GM18873 (cell line): ENCODE measurements around the gene CACNA1F.

ENCODE experiments used
- ATAC-seq: cut with Tn5 transposase; IDR thresholded peaks from one replicate; pipeline ENCODE4 v1.9.1; 2021; ENCODE audit warnings: mild to moderate bottlenecking, moderate library complexity, moderate number of reproducible peaks; ENCODE audit not compliant: unreplicated experiment, low FRiP score

Gene CACNA1F

GRCh38 chrX:49233176-49233575 is at the start of gene CACNA1F:
TSS of gene CACNA1F (minus strand) at chrX:49233340. CDS start at chrX:49233309, 31 bp downstream.
- ATAC-seq, result no peak

GRCh38 chrX:49282647-49283011 is 49.5 kb upstream of the CACNA1F start:
- no peak for ATAC-seq

- ATAC-seq, result no peak
Observed at GRCh38 chrX:49278081-49278480, 44.9 kb upstream of the CACNA1F start.

GRCh38 chrX:49277535-49277830 is 44.3 kb upstream of the CACNA1F start:
- no peak for ATAC-seq

- ATAC-seq, result no peak
Observed at GRCh38 chrX:49276671-49277534, 43.8 kb upstream of the CACNA1F start.

- ATAC-seq, result no peak
Observed at GRCh38 chrX:49276207-49276606, 43.1 kb upstream of the CACNA1F start.

- no peak for ATAC-seq
Observed at GRCh38 chrX:49273181-49273727, 40.1 kb upstream of the CACNA1F start.

- no peak for ATAC-seq
Observed at GRCh38 chrX:49272421-49272820, 39.3 kb upstream of the CACNA1F start.

GRCh38 chrX:49271341-49271740 is 38.2 kb upstream of the CACNA1F start:
- no peak for ATAC-seq

- no peak for ATAC-seq
Observed at GRCh38 chrX:49270249-49270921, 37.2 kb upstream of the CACNA1F start.

GRCh38 chrX:49269767-49270248 is 36.7 kb upstream of the CACNA1F start, which contains the start of gene PPP1R3F:
TSS of gene PPP1R3F (plus strand) at chrX:49269793. CDS start at chrX:49269870, 77 bp downstream.
- ATAC-seq, result no peak

- ATAC-seq, result peak; percentile 90
Observed at GRCh38 chrX:49269010-49269766, 36.0 kb upstream of the CACNA1F start.

GRCh38 chrX:49268702-49269009 is 35.5 kb upstream of the CACNA1F start:
- ATAC-seq, result no peak

GRCh38 chrX:49266523-49267445 is 33.6 kb upstream of the CACNA1F start:
- no peak for ATAC-seq

- ATAC-seq, result no peak
Observed at GRCh38 chrX:49264460-49264859, 31.3 kb upstream of the CACNA1F start, which contains the start of gene FOXP3. TSS of gene FOXP3 (minus strand) at chrX:49264710. CDS start at chrX:49258505, 6,205 bp downstream.

- ATAC-seq, result no peak
Observed at GRCh38 chrX:49263631-49264030, 30.5 kb upstream of the CACNA1F start.

GRCh38 chrX:49262603-49263002 is 29.5 kb upstream of the CACNA1F start:
- ATAC-seq, result no peak

GRCh38 chrX:49260221-49260985 is 27.3 kb upstream of the CACNA1F start:
- no peak for ATAC-seq

- ATAC-seq, result no peak
Observed at GRCh38 chrX:49258749-49259124, 25.6 kb upstream of the CACNA1F start.
